GM19455 (cell line): Measurements from ENCODE around the gene NFKB1.
"Not testable (repeated sequence)": the region's sequence is repeated elsewhere in the genome, so short reads cannot be mapped to it uniquely, and the experiment has no call there.

Source experiments
- ATAC-seq: cut with Tn5 transposase; IDR thresholded peaks from one replicate; pipeline ENCODE4 v1.9.1; 2021; ENCODE audit not compliant: unreplicated experiment

Gene NFKB1

GRCh38 chr4:102500696-102501446 lies at the start of gene NFKB1:
Gene NFKB1, plus strand, starts transcription at chr4:102501359. Its CDS starts 24,160 bp downstream, at chr4:102525519.
- ATAC-seq, result peak; percentile 60

- no peak for ATAC-seq
These were observed 48.3 kb upstream of the NFKB1 start for GRCh38 chr4:102452854-102453253.

- no peak for ATAC-seq
These were observed 47.3 kb upstream of the NFKB1 start for GRCh38 chr4:102453827-102454226.

- no peak for ATAC-seq
These were observed 46.9 kb upstream of the NFKB1 start for GRCh38 chr4:102454268-102454667.

GRCh38 chr4:102454981-102455685 lies 46.0 kb upstream of the NFKB1 start:
- ATAC-seq, result no peak

GRCh38 chr4:102455750-102456149 lies 45.4 kb upstream of the NFKB1 start:
- no peak for ATAC-seq

- ATAC-seq, result no peak
These were observed 34.9 kb upstream of the NFKB1 start for GRCh38 chr4:102466298-102466697.

GRCh38 chr4:102469806-102470205 lies 31.4 kb upstream of the NFKB1 start:
- ATAC-seq, result no peak

GRCh38 chr4:102472441-102473013 lies 28.6 kb upstream of the NFKB1 start:
- no peak for ATAC-seq

- ATAC-seq, result no peak
These were observed 27.7 kb upstream of the NFKB1 start for GRCh38 chr4:102473476-102473875.

- no peak for ATAC-seq
These were observed 26.2 kb upstream of the NFKB1 start for GRCh38 chr4:102474736-102475504.

GRCh38 chr4:102477657-102478056 lies 23.5 kb upstream of the NFKB1 start:
- ATAC-seq, result no peak

- no peak for ATAC-seq
These were observed 23.0 kb upstream of the NFKB1 start for GRCh38 chr4:102478186-102478585.

GRCh38 chr4:102479832-102480231 lies 21.3 kb upstream of the NFKB1 start:
- ATAC-seq, result not testable (repeated sequence)

GRCh38 chr4:102483120-102483519 lies 18.0 kb upstream of the NFKB1 start:
- ATAC-seq, result no peak

- not testable (repeated sequence) for ATAC-seq
These were observed 17.0 kb upstream of the NFKB1 start for GRCh38 chr4:102483990-102484692.

GRCh38 chr4:102492531-102493241 lies 8.5 kb upstream of the NFKB1 start:
- no peak for ATAC-seq

- ATAC-seq, result no peak
These were observed 7.9 kb upstream of the NFKB1 start for GRCh38 chr4:102493257-102493656.

GRCh38 chr4:102493794-102494193 lies 7.4 kb upstream of the NFKB1 start:
- ATAC-seq, result no peak

GRCh38 chr4:102494603-102495002 lies 6.6 kb upstream of the NFKB1 start:
- ATAC-seq, result no peak
